Measurements from ENCODE around the gene AFF2. TPM values are rescaled to one million over a fixed set of nuclear protein-coding genes. Genes with fewer than 3 reads are reported as not detected.

AFF2 gene
- total RNA-seq (2014; rRNA removed; shearing (Covaris generic)), result 0.06 TPM in 1 of 2 replicates, not detected in the other

- peak; percentile 16 for DNase-seq (ENCODE audit: low read depth)
Measured at GRCh38 chrX:148500423-148501385, at the start of gene AFF2. Gene AFF2 (plus strand): TSS chrX:148500617. CDS start chrX:148501098, 481 bp downstream.

DNA sequence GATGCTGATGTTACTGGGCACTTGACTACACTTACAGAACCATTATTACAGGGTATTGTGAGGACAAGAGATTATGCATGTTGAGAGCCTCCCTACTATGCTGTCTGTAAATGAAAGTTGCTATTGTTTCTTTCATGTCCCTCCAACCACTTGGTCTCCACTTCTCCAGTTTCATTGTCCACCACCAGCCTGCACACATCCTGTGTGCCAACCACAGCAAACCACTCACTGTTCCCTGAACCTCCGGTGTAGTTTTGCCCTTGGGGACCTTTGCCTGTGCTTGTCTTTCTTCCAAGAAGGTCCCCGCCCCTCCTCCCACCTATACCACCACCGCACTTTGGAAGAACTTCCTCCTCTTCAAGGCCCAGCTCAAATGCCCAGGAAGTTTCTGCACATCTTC, 43.1 kb upstream of the AFF2 start:
- DNase-seq (ENCODE audit: low read depth), result no peak

- DNase-seq (ENCODE audit: low read depth), result no peak
Measured at GRCh38 chrX:148459343-148459742, 41.1 kb upstream of the AFF2 start.

GRCh38 chrX:148466292-148466691, 34.1 kb upstream of the AFF2 start:
- no peak for DNase-seq (ENCODE audit: low read depth)

DNA sequence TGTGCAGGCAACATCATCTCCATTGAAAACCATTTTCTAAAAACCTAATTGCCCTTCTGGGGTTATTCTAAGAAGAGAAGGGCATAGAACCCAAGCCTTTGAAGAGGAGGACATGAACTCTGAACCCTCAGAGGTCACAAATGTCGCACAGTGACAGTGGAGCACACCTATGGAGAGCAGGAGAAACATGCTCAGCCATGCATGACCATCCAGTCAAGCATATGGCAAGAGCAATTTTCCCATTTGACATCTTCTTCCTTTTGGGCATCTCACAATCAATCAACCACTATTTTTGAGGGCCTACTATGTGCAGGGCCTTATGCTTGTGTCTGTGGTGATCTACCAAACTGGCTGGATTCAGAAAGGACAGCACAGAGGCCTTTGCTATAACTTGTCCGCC, 30.1 kb upstream of the AFF2 start:
- DNase-seq (ENCODE audit: low read depth), result no peak

GRCh38 chrX:148474030-148474429, 26.4 kb upstream of the AFF2 start:
- DNase-seq (ENCODE audit: low read depth), result no peak

GRCh38 chrX:148492057-148492456, 8.4 kb upstream of the AFF2 start:
- DNase-seq (ENCODE audit: low read depth), result no peak

DNA sequence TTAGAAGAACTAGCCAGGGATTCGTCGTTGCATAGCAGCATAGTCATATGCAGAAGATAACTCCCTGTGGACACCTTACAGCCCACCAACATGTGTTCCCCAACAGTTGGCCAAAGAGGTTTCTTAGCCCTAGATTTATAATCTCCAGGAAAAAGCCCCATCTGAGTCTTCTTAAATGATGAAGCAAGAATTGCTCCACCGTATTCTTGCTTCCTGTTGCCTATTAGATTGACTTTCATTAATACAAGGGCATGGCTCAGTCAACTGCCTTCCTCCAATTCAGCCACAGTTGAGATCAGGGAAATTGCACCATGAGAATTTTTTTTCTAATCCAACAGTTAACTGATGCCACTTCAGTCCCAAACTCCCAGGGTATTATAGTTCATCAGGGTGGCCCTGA, 5.2 kb upstream of the AFF2 start:
- DNase-seq (ENCODE audit: low read depth), result no peak

DNA sequence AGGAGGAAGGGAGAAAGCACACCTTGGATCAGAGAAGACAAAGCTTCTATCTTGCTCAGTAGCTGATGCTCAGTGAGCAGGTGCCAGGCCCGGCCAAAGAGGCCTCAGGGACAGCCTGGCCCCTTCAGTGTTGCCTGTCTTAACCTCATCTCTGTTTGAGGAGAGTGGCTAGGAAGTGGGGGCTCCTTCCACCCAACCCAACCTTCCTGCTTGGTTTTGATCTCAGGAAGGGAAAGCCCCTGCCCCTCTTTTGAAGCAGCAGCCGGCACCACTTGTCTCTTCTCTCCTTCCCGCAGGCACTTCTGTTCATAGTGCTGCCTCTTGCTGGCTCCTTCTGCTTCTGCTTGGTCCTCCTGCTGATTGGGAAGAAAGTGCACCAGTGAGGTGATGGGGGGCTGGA, 2.4 kb upstream of the AFF2 start:
- DNase-seq (ENCODE audit: low read depth), result no peak

- no peak for DNase-seq (ENCODE audit: low read depth)
Measured at GRCh38 chrX:148499638-148500422, 587 bp upstream of the AFF2 start.

DNA sequence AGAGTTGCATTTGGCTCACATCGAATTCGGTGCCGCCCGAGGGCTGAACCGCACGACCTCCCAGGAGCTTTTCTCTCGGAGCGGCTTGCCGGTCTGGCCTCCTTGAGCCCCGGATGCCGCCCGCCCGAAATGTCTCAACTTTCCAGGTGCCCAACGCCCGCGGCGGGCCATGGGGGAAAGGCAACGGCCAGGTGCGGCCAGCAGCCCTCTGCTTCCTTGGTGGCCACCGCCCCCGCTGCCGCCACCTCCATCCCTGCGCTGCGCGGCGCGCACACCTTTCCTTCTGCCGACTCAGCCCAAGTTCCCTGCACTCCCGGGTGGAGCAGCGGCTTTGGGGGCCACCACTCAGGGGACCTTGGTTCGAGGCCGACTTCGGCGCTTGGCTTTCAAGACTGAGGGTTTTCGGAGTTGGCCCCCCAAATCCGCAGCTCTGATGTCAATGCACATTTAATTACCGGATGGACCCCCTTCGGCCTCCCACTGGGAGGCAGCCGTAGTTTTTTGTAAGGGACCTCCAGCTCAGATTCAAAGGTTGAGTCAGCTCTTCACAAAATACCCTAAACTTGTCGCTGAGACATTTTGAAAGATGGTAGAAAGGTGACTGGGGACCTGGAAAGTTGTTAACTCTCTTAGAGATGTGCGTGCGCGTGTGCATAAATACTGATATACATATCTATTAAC, 1.1 kb downstream of the AFF2 start:
- DNase-seq (ENCODE audit: low read depth), result peak; percentile 2

GRCh38 chrX:148504506-148504905, 4.1 kb downstream of the AFF2 start:
- DNase-seq (ENCODE audit: low read depth), result no peak

GRCh38 chrX:148507418-148507817, 7.0 kb downstream of the AFF2 start:
- DNase-seq (ENCODE audit: low read depth), result no peak

GRCh38 chrX:148512453-148512852, 12.0 kb downstream of the AFF2 start:
- DNase-seq (ENCODE audit: low read depth), result no peak

DNA sequence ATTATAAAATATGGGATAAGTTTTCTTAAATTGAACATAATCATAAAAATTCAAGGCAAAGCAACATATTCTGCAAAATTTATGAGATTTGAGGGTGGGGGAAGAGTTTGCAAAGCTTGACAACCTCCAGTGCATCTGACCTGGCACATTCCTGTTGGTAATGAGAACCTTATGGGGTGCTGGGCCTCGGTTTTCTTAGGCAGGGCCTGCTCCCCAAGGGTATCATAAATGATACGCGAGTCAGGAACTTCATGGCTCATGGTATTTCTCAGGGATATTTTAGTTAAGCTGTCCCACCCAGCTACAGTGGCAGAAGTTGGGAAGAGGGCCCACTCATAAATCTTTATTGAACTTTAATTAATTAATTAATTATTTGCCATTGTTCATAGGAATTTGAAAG, 13.2 kb downstream of the AFF2 start:
- no peak for DNase-seq (ENCODE audit: low read depth)

GRCh38 chrX:148517176-148517575, 16.8 kb downstream of the AFF2 start:
- no peak for DNase-seq (ENCODE audit: low read depth)

DNA sequence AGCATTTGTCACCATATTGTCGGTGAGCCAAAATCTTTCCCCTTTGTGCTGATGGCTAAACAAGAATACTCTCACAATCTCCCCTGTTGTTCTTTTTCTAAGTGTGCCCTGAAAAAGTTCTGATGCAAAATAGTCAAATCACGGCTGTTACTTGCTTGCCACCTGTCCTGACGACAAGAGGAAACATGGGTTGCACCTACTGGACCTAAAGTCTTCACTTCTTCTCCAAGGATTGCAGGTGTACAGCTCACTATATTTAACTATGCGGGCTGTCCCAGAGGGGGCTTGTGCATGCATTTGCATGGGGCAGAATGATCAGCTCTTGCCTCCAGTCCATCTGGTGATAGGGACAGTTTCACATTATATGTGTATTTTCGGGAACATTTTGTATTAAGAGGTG, 21.6 kb downstream of the AFF2 start:
- DNase-seq (ENCODE audit: low read depth), result no peak

DNA sequence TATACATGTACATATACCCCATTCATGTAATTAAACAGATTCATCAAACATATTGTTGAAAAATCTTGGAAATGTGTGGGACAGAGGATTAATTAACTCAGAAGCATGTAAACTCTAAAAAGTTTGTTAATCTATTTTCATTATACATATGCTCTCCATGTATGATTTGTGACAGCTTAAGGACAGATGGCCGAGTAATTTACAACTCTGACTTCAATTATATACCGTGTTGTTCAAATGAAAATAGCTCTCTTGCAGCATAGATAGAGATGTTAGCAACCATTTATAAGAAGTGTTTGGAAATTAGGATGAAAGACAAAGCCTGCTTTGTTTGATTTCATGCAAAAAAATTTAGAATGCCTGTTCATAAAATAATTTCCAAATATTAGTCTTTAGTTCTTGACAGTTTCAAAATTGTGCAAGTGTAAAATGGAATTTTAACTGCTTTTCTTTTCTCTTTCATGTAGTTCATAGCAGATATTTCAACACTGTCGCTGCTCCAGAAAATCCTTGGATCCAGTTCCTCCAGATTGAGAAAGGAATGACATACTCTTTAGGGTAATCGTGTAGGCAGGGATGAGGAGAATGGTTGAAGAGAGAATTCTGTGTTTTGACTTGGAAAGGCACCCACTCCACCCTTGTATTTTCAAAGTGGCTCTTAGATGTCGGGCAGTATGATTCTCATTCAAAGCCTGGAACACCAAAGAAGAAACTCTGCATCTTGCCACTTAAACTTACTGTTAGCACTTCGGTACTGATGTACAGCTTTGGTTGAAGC, 23.1 kb downstream of the AFF2 start:
- DNase-seq (ENCODE audit: low read depth), result no peak

GRCh38 chrX:148530464-148531077, 30.2 kb downstream of the AFF2 start:
- no peak for DNase-seq (ENCODE audit: low read depth)

DNA sequence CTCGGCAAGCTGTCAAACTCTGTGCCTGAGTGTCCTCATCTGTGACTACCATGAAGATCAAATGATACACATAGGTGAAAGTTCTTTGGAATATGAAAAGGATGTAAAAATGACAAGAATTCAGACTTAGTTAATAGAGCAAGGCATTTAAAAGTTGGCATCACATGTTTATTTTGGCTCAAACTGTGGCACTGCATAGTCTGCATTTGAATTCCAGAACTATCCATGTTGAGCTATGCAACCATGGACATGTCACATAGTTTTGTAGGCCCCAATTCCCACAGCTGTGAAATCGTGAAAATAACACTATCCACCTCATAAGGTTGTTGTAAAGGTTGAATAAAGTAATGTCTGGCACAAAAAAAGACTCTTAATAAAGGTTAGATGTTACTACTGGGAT, 33.9 kb downstream of the AFF2 start:
- no peak for DNase-seq (ENCODE audit: low read depth)

- DNase-seq (ENCODE audit: low read depth), result no peak
Measured at GRCh38 chrX:148535639-148536038, 35.2 kb downstream of the AFF2 start.
